GM18505 (cell line): ENCODE data around the gene PCSK2.

Source experiments
- ATAC-seq: cut with Tn5 transposase; IDR thresholded peaks from one replicate; pipeline ENCODE4 v1.9.1; 2021; ENCODE audit not compliant: unreplicated experiment
- POLR2A ChIP-seq: IDR thresholded peaks from 4 replicates; pipeline ENCODE4 v1.6.1; 2011; ENCODE audit warnings: borderline replicate concordance; ENCODE audit not compliant: insufficient read depth, insufficient read length; ENCODE audit errors: extremely low read depth

PCSK2 gene

GRCh38 chr20:17419479-17420041 lies 192.7 kb downstream of the PCSK2 start:
- no peak for TF ChIP-seq POLR2A
- ATAC-seq, result no peak

DNA sequence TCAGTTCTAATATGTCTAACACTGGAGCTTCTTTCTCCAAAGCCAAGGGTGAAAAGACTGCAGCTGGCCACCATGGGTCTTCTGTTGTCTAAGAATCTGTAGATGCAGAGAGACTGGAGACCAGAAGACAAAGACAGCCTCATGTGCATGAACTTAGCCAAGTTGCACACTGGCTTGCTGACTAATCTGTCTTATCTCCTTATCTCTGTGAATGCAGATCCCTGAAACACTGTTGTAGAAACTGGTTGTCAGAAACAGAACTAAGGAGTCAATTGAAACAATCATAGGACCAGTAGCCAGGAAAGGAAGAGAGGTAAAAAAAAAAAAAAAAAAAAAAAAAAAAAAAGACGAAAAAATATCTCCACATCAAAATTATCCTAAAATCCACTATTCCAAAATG lies 194.7 kb downstream of the PCSK2 start:
- no peak for TF ChIP-seq POLR2A
- no peak for ATAC-seq

- no peak for TF ChIP-seq POLR2A
- ATAC-seq, result no peak
Measured at GRCh38 chr20:17423782-17424181, 196.9 kb downstream of the PCSK2 start.

DNA sequence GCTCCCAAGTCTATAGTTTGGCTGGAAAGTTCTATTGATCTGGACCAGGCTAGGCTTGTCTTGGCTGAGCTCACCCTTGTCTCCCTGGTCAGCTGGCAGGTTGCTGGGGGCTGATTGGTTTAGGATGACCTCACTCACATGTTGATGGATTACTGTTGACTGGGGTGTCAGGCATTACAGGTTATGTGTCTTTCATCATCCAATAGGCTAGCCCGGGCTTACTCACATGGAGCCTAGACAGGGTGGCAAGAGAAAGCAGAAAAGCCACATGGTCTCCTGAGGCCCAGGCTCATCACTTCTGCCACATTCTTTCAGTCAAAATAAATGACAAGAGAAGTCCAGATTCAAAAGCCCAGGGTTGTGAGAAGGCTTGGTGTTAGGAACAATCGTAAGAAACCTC lies 200.8 kb downstream of the PCSK2 start:
- no peak for ATAC-seq
- no peak for TF ChIP-seq POLR2A

DNA sequence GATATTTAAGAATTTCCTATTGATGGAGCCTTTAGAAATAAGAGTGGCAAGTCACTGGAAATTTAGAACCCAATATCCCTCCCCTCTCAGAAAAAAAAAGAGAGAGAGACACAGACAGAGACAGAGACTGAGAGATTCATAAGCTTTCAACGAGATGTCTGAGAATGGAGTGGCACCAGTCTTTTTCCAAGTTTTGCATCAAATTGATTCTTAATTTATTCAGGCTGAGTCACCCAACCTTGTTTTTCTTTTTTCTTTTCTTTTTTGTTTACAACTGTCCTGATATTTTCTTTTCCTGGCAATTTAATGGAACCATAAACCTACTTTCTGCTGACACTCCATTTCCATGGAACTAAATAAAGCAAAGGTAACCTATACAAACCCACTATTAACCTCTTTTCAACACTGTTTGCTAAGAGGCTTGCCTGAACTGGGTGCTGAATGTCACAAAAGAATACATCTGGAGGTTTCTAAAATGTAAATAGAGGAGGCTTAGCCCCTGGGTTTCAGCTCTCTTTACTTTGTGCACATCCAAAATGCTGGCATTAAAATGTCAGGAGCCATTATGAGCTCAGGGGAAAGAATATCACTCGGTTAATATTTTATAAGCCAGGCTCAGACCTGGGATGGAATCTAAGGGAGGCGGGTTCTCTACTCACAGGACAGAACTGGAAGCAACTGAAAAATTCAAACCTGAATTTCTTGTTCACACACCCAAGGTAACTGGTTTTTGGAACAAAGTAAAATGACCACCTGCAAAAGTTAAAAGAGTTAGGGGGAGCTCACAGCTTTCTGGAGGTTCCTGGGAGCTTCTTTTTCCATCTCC lies 203.5 kb downstream of the PCSK2 start:
- no peak for TF ChIP-seq POLR2A
- ATAC-seq, result no peak

- TF ChIP-seq POLR2A, result no peak
- no peak for ATAC-seq
Measured at GRCh38 chr20:17431621-17432364, 205.0 kb downstream of the PCSK2 start.

DNA sequence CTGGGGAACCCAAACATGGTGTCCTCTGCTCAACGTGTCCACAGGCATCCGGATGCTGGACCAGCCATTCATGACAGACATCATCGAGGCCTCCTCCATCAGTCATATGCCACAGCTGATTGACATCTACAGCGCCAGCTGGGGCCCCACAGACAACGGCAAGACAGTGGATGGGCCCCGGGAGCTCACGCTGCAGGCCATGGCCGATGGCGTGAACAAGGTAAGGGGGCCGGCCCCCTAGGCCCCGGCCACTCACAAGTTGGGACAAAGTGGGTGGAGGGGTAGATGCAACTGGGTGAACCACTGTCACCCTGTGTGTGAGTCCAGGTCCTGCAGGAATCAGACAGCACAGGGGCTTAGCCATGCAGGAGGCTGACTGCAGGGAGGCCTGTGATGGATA lies 209.8 kb downstream of the PCSK2 start:
- no peak for TF ChIP-seq POLR2A
- no peak for ATAC-seq

GRCh38 chr20:17437251-17437650 lies 210.4 kb downstream of the PCSK2 start:
- no peak for ATAC-seq
- TF ChIP-seq POLR2A, result no peak

DNA sequence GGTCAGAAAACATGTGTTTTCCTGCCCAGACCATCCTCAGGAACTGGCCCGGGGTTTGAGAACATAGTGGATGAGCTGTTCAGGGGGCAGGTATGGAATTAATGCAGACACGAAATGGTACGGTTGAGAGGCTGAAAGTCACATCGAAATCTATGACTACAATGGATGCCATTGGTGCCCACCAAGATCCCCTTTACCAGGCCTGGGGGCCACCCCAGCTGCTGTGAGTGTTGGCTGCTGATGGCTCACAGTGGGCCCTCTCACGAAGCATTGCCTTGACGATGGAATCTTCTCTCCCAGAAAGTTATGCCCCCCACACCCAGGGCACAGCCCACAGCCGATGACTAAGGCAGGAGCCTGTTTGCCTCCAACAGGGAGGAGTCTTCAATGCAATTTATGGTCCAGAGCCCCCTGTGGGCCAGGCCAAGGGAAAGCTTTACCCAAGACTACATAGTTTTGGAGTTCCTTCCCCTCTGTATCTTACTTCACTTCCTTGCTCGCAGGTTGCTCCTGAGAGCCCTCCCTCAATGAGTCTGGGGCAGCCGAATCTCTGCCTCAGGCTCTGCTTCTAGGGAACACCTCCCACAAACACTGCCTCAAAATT lies 211.7 kb downstream of the PCSK2 start:
- no peak for ATAC-seq
- no peak for TF ChIP-seq POLR2A

- no peak for TF ChIP-seq POLR2A
- no peak for ATAC-seq
Measured at GRCh38 chr20:17439616-17440296, 212.9 kb downstream of the PCSK2 start.

GRCh38 chr20:17441745-17442144 lies 214.9 kb downstream of the PCSK2 start:
- no peak for TF ChIP-seq POLR2A
- ATAC-seq, result no peak

DNA sequence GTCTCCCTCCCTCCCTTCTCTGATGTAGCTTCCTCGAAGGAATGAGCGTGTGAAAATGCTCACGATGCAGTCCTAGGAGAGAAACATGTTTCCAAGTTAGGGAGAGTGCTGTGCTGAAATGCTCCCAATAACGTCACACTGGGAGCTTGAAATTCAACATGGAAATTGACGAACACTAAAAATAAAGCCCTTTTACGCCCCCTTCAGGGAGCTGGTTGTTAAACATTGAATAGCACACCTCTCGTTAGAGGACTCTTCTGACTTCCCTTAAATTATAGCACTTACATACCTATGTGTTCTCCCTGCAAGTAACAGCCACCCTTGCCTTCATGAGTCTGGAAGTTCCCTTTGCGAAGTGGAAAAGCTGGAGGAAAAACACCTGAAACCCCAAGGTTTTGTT lies 215.7 kb downstream of the PCSK2 start:
- ATAC-seq, result no peak

More for the DNA sequence above, 215.7 kb downstream of the PCSK2 start:
- no peak for TF ChIP-seq POLR2A
